HG03196 (cell line): ENCODE data around the gene PPP2R5C.
A peak's percentile ranks its signal among the peaks of the same experiment; 100 is the strongest.
"Not testable (repeated sequence)": the region's sequence is repeated elsewhere in the genome, so short reads cannot be mapped to it uniquely, and the experiment has no call there.

Experiments used
- ATAC-seq: cut with Tn5 transposase; IDR thresholded peaks from one replicate; pipeline ENCODE4 v1.9.1; 2021; ENCODE audit not compliant: unreplicated experiment

PPP2R5C gene

DNA sequence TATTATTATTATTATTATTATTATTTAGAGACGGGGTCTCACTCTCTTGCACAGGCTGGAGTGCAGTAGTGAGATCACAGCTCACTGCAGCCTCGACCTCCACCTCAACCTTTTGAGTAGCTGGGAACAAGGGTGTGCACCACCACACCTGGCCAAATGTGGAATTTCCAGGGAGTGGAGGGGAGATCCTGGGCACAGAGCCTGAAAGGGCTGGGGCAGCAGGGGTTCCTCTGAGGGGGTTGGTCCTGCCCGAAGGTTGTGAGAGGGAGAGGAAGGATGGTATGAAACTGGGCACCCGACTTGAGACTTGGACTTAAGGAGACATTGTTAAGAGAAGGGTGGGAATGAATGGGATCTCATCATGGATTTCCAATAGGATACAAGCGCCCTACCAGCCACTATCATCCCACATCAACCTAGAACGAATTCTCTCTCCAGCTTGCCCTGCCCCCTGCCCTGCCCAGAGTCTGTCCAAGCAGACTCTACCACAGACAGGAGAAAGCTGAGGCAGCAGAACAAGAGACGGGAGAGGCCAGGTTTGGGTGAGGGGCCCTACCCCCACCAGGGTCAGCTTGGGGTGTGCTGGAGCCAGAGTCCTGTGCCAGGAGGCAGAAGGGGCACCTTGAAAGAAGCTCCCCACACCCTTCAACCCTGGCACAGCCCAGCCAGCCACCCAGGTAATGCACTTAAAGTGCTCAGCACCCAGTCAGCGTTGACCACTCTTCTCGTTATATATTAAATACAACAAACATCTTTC is 200.4 kb downstream of the PPP2R5C start:
- no peak for ATAC-seq

GRCh38 chr14:101962503-101962874 is 201.0 kb downstream of the PPP2R5C start:
- ATAC-seq = no peak

DNA sequence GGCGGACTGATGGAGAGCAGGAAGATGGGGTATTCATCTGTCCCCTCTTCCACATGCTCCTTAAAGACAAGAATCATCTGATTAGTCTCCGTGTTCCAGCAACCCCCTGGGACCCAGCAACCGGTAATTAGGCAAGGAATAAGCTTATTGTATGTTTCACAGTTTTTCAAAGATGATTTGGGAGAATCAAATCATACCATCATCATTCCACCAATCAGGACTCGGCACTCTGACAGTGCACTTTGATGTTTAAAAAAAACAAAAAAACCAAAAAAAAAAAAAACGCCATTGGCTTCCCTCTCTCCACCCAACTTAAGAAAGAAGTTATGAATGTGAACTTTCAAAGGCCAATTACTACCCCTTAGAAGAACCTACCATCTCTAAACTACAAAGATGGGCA is 201.5 kb downstream of the PPP2R5C start:
- no peak for ATAC-seq

- ATAC-seq = no peak
These were observed 202.3 kb downstream of the PPP2R5C start for GRCh38 chr14:101963656-101964296.

- peak; percentile 82 for ATAC-seq
These were observed 203.0 kb downstream of the PPP2R5C start, which contains the start of gene DYNC1H1 for GRCh38 chr14:101964297-101965180. Gene DYNC1H1, plus strand, starts transcription at chr14:101964573. Its CDS starts 119 bp downstream, at chr14:101964692.

DNA sequence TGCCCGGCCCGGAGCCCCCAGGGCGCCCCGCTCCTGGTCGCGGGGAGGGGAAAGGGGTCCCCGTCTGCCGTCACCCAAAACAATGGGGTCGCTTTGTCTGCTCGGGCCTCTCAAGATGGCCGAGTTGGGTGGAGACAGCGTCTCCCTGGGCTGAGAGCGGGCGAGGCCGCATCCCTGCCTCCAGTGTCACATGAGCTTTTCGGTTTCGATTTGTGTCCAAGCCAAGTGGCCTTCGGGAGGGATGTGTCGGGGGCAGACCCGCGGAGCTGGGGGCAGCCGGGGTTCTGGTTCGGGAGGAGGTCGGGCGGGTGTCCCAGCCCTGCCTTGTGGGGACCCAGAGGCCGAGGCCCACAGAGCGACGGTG is 203.7 kb downstream of the PPP2R5C start:
- peak; percentile 26 for ATAC-seq

- ATAC-seq = no peak
These were observed 204.5 kb downstream of the PPP2R5C start for GRCh38 chr14:101965770-101966722.

- no peak for ATAC-seq
These were observed 205.2 kb downstream of the PPP2R5C start for GRCh38 chr14:101966742-101967141.

- no peak for ATAC-seq
These were observed 206.7 kb downstream of the PPP2R5C start for GRCh38 chr14:101968186-101968585.

- ATAC-seq = no peak
These were observed 208.0 kb downstream of the PPP2R5C start for GRCh38 chr14:101969481-101969880.

DNA sequence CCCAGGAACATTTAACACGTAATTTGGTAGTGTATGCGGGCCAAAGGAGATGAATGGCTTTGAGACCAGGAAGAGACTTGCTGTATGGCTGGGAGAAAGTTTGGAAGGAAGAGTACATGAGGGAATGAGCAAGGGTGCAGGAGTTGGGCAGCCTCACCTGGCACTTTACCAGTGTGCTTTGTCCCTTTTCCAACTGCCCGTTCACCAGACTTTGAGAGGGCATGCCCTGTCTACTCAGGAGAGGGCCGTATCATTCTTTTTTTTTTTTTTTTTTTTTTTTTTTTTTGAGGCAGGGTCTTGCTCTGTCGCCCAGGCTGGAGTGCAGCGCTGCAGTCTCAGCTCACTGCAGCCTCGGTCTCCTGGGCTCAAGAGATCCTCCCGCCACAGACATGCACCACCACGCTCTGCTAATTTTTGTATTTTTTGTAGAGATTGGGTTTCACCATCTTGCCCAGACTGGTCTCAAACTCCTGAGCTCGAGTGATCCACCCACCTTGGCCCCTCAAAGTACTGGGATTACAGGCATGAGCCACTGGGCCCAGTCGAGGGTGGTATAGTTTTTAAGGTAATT is 209.4 kb downstream of the PPP2R5C start:
- ATAC-seq = no peak

- not testable (repeated sequence) for ATAC-seq
These were observed 209.9 kb downstream of the PPP2R5C start for GRCh38 chr14:101971458-101971857.

GRCh38 chr14:101972126-101972866 is 210.8 kb downstream of the PPP2R5C start:
- no peak for ATAC-seq

GRCh38 chr14:101973356-101973755 is 211.8 kb downstream of the PPP2R5C start:
- ATAC-seq = no peak

DNA sequence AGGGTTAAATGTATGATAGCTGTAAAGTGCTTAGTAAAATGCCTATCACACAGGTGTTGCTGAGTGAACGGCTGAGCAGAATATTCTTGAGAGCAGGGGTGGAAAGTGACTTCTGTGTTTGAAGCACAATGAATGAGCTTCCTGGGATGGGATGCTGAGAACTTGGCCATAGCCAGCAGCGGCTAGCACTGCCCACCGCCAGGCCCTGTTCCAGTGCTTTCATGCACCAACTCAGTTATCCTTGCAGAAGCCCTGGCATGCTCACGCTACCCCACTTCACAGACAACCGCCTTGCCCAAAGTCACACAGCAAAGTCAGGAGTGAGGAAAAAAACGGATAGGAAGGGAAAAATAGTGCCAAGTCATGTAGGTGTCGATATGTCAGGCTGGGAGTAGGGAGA is 213.7 kb downstream of the PPP2R5C start:
- ATAC-seq = no peak
